Measurements from ENCODE around the gene NTM. TPM values are rescaled to one million over a fixed set of nuclear protein-coding genes. Genes with fewer than 3 reads are reported as not detected.

NTM gene
- polyA plus RNA-seq, 1 donor (not counting 4 experiments of a cell fraction or from before 2014, with no cell fraction given): 47.9 TPM

DNA sequence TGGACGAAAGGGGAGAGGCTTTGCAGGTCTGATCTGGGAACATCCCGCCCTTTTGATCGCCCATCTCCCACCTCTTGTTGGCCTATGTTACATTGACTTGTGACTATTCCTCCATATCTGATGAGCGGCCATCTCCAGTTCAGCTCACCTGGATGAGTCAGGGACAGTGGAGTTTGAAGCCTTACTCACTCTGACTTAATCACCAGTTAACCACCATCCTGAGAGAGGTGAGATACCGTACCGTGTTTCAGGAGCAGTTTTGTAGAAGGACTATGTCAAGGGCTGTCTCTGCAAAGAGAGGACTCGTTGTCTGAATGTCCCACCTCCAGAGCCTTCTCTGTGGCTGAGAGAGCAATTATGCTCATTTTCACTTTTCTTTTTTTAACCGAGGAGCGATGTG, 771.7 kb downstream of the NTM start:
- TF ChIP-seq EZH2 (IDR thresholded peaks at IDR 0.05; ENCODE audit: low read length) (no peak), CTCF (optimal IDR thresholded peaks at IDR 0.05 in 1 of 3, IDR thresholded peaks at IDR 0.05 in 1 of 3, conservative IDR thresholded peaks at IDR 0.05 in 1 of 3; ENCODE audit: extremely low read depth in 1 of 3, insufficient read depth in 2 of 3, low read length in 3 of 3) (no peak)
- no peak overlapping the region for H2AFZ ChIP-seq (ENCODE audit: control insufficient read depth, low read length)
- H3K27ac ChIP-seq (ENCODE audit: control insufficient read depth, insufficient read depth, low read length): no peak overlapping the region
- no peaks in the 10 kb centered on the region for H4K20me1 ChIP-seq (ENCODE audit: control insufficient read depth, extremely low read depth, insufficient read depth, low read length)
- dilution Hi-C loops (cut with MboI; ENCODE audit: extremely low pct_ligation_motif_present, low sequenced_read_pairs): no loop called here
- no peaks in the 10 kb centered on the region for H3K27me3 ChIP-seq (ENCODE audit: control insufficient read depth, extremely low read depth, insufficient read depth, low read length)
- no peaks in the 10 kb centered on the region for H3K79me2 ChIP-seq (ENCODE audit: control insufficient read depth, insufficient read depth, low read length)
- FAIRE-seq (peak; percentile 84), DNase-seq (ENCODE audit: low read depth, low spot score) (peak; percentile 15)
- no peaks in the 10 kb centered on the region for H3K9me1 ChIP-seq (ENCODE audit: control insufficient read depth, extremely low read depth, insufficient read depth, low read length)
- H3K4me1 ChIP-seq (ENCODE audit: control insufficient read depth, extremely low read depth, insufficient read depth, low read length): peaks cover 17% of the 10 kb centered on the region
- no peaks in the 10 kb centered on the region for H3K36me3 ChIP-seq (ENCODE audit: control insufficient read depth in 2 of 2, extremely low read depth in 1 of 2, insufficient read depth in 2 of 2, low read length in 2 of 2)
- no peak overlapping the region for H3K4me2 ChIP-seq (ENCODE audit: control insufficient read depth, extremely low read depth, insufficient read depth, low read depth, low read length)
- H3K9me3 ChIP-seq (ENCODE audit: control insufficient read depth, low read depth, low read length): no peaks in the 10 kb centered on the region
- H3K4me3 ChIP-seq (ENCODE audit: control insufficient read depth in 2 of 3, extremely low read depth in 1 of 3, insufficient read depth in 2 of 3, low read depth in 1 of 3, low read length in 3 of 3): no peak overlapping the region
- no peak overlapping the region for H3K9ac ChIP-seq (ENCODE audit: control insufficient read depth, extremely low read depth, insufficient read depth, low read length)

DNA sequence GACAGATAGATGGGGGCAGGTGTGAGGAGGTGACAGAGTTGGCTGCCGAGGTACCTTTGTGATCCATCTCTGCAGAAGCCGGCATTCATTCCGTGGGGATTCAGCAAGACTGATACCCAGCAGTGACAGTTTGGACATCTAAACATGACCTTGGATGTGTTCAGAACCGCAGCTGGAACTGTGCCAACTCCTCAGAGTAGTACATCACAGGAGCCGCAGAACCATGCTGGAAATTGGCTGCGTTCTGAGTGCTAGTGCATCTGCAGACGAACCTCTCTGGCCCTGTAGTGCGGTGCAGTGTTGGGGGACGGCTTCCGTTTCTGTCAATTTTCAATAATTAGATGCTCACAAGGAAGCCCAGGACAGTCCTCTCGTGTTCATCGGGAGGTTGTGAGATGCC, 772.1 kb downstream of the NTM start:
- Histone ChIP-seq H3K9ac (ENCODE audit: control insufficient read depth, extremely low read depth, insufficient read depth, low read length) (no peak overlapping the region), H3K79me2 (ENCODE audit: control insufficient read depth, insufficient read depth, low read length) (no peaks in the 10 kb centered on the region), H3K27me3 (ENCODE audit: control insufficient read depth, extremely low read depth, insufficient read depth, low read length) (no peaks in the 10 kb centered on the region), H3K9me3 (ENCODE audit: control insufficient read depth, low read depth, low read length) (no peaks in the 10 kb centered on the region), H3K4me2 (ENCODE audit: control insufficient read depth, extremely low read depth, insufficient read depth, low read depth, low read length) (no peak overlapping the region), H3K4me3 (ENCODE audit: control insufficient read depth in 2 of 3, extremely low read depth in 1 of 3, insufficient read depth in 2 of 3, low read depth in 1 of 3, low read length in 3 of 3) (no peak overlapping the region), H3K27ac (ENCODE audit: control insufficient read depth, insufficient read depth, low read length) (no peak overlapping the region), H3K9me1 (ENCODE audit: control insufficient read depth, extremely low read depth, insufficient read depth, low read length) (no peaks in the 10 kb centered on the region), H4K20me1 (ENCODE audit: control insufficient read depth, extremely low read depth, insufficient read depth, low read length) (no peaks in the 10 kb centered on the region), H2AFZ (ENCODE audit: control insufficient read depth, low read length) (no peak overlapping the region), H3K36me3 (ENCODE audit: control insufficient read depth in 2 of 2, extremely low read depth in 1 of 2, insufficient read depth in 2 of 2, low read length in 2 of 2) (no peaks in the 10 kb centered on the region), H3K4me1 (ENCODE audit: control insufficient read depth, extremely low read depth, insufficient read depth, low read length) (peaks cover 17% of the 10 kb centered on the region)
- no peak for DNase-seq (ENCODE audit: low read depth, low spot score)
- dilution Hi-C loops (cut with MboI; ENCODE audit: extremely low pct_ligation_motif_present, low sequenced_read_pairs): no loop called here
- TF ChIP-seq CTCF (optimal IDR thresholded peaks at IDR 0.05 in 1 of 3, IDR thresholded peaks at IDR 0.05 in 1 of 3, conservative IDR thresholded peaks at IDR 0.05 in 1 of 3; ENCODE audit: extremely low read depth in 1 of 3, insufficient read depth in 2 of 3, low read length in 3 of 3): no peak
- no peak for TF ChIP-seq EZH2 (IDR thresholded peaks at IDR 0.05; ENCODE audit: low read length)
- no peak for FAIRE-seq
